Measurements from ENCODE around the gene MGAT5.
A peak's percentile ranks its signal among the peaks of the same experiment; 100 is the strongest.

The MGAT5 gene

GRCh38 chr2:134395779-134396178, 141.9 kb downstream of the MGAT5 start:
- no peak for DNase-seq

DNA sequence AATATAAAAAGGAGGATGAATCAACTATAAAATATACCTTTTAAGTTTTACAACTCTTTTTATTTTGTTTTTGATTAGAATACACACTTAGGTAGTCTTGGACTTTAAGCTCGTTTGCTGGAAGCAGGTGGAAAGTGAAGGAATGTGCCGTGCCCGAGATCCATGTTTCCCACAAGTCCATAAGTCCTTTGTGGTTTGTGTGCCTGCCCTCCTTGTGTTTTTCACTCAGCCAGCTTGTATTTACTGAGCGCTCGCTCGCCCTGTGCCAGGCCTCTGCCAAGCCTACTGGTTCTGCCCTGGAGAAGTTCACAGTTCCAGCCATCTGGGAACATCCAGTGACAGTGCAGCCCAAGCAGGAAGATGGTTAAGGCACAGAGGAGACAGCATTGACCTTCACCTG, 142.6 kb downstream of the MGAT5 start:
- in situ Hi-C loops (cut with HindIII; ENCODE audit: low pct_ligation_motif_present, low pct_unique_long_range_greater_than_20kb, low sequenced_read_pairs): no loop called here
- no peak for DNase-seq

More at GRCh38 chr2:134395779-134396178, 141.9 kb downstream of the MGAT5 start:
- in situ Hi-C loops (cut with HindIII; ENCODE audit: low pct_ligation_motif_present, low pct_unique_long_range_greater_than_20kb, low sequenced_read_pairs): no loop called here

GRCh38 chr2:134397146-134397896, 143.4 kb downstream of the MGAT5 start:
- no peak for DNase-seq
- in situ Hi-C loops (cut with HindIII; ENCODE audit: low pct_ligation_motif_present, low pct_unique_long_range_greater_than_20kb, low sequenced_read_pairs): no loop called here

- no peak for DNase-seq
- in situ Hi-C loops (cut with HindIII; ENCODE audit: low pct_ligation_motif_present, low pct_unique_long_range_greater_than_20kb, low sequenced_read_pairs): no loop called here
Measured at GRCh38 chr2:134398300-134398699, 144.4 kb downstream of the MGAT5 start.

GRCh38 chr2:134399096-134399495, 145.2 kb downstream of the MGAT5 start:
- no peak for DNase-seq
- in situ Hi-C loops (cut with HindIII; ENCODE audit: low pct_ligation_motif_present, low pct_unique_long_range_greater_than_20kb, low sequenced_read_pairs): no loop called here

GRCh38 chr2:134401081-134401497, 147.2 kb downstream of the MGAT5 start:
- in situ Hi-C loops (cut with HindIII; ENCODE audit: low pct_ligation_motif_present, low pct_unique_long_range_greater_than_20kb, low sequenced_read_pairs): no loop called here
- DNase-seq: no peak

DNA sequence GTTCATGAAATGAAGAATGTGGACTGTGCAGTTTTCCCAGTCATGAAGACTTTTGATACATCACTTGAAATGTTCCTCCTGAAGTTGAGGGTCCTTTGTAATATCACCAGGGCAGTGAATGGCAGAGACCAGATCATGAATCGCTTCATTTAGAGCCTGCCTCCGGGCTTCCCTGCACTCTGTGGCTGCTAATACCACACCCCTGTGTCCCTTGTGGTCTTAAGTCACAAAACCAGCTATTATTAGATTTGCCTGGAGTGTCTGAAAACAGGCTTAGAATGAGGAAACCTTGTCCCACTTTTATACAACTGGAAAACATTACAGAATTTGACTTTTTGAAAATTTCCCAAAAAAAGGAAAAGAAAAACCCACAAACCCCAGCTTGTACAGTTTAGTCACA, 147.9 kb downstream of the MGAT5 start:
- in situ Hi-C loops (cut with HindIII; ENCODE audit: low pct_ligation_motif_present, low pct_unique_long_range_greater_than_20kb, low sequenced_read_pairs): no loop called here
- DNase-seq: no peak

DNA sequence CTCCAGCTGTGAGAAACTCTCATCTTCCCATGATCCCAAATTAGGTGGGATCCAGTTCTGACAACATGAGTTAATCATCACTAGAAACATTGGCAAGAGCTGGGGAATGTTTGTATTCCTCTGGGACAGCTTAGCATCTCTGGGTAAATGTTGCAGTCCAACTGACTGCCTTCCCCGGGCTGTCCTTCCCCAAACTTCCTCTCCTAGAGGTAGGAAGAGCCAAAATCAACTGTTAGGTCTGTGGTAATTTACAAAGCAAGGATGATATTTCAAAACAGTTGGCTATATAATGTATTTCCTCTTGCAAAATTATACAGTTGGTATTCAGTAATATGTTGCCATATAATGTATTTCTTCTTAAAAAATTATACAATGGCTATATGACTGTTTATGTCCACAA, 148.5 kb downstream of the MGAT5 start:
- in situ Hi-C loops (cut with HindIII; ENCODE audit: low pct_ligation_motif_present, low pct_unique_long_range_greater_than_20kb, low sequenced_read_pairs): no loop called here
- no peak for DNase-seq

GRCh38 chr2:134405611-134406081, 151.8 kb downstream of the MGAT5 start:
- in situ Hi-C loops (cut with HindIII; ENCODE audit: low pct_ligation_motif_present, low pct_unique_long_range_greater_than_20kb, low sequenced_read_pairs): no loop called here
- no peak for DNase-seq

GRCh38 chr2:134406311-134406710, 152.4 kb downstream of the MGAT5 start:
- no peak for DNase-seq
- in situ Hi-C loops (cut with HindIII; ENCODE audit: low pct_ligation_motif_present, low pct_unique_long_range_greater_than_20kb, low sequenced_read_pairs): no loop called here

- in situ Hi-C loops (cut with HindIII; ENCODE audit: low pct_ligation_motif_present, low pct_unique_long_range_greater_than_20kb, low sequenced_read_pairs): no loop called here
- DNase-seq: no peak
Measured at GRCh38 chr2:134406736-134407135, 152.9 kb downstream of the MGAT5 start.

- in situ Hi-C loops (cut with HindIII; ENCODE audit: low pct_ligation_motif_present, low pct_unique_long_range_greater_than_20kb, low sequenced_read_pairs): no loop called here
- DNase-seq: no peak
Measured at GRCh38 chr2:134407154-134407890, 153.4 kb downstream of the MGAT5 start.

DNA sequence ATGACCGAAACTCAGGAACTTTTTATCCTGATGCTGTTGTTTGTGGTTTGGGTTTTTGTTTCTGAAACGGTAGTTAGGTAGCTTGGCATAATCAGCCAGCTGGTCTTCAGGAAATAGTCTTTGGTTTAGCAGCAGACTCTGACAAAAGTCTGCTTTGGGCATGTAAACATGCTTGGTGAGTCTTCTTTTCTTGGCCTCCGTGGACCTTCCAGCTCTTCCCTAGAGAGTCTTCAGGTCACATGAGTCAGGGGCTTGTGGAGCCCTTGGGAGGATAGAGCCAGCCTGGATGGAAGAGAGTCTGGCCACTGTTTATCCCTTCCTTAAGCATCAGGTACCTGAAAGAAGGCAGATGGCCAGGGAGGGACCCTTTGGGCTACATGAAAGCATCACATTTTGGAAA, 154.5 kb downstream of the MGAT5 start:
- DNase-seq: no peak
- in situ Hi-C loops (cut with HindIII; ENCODE audit: low pct_ligation_motif_present, low pct_unique_long_range_greater_than_20kb, low sequenced_read_pairs): no loop called here

DNA sequence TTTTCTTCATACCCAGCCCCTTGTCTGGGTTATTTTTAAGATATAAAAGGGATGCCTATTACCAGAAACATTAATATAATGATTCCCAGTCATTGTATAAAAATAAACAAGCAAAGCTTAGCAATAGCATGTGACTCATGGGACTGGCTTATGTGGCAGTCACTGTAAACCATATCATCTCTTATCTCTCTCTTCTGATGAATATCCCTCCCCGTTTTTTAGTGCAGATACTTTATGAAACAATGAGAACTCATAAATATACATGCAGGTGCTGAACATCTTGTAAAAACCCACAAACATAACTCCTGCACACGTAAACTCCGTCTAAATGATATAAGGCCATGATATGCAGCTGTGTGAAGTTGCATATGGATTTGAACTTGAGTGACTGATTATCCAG, 154.9 kb downstream of the MGAT5 start:
- in situ Hi-C loops (cut with HindIII; ENCODE audit: low pct_ligation_motif_present, low pct_unique_long_range_greater_than_20kb, low sequenced_read_pairs): no loop called here
- no peak for DNase-seq

DNA sequence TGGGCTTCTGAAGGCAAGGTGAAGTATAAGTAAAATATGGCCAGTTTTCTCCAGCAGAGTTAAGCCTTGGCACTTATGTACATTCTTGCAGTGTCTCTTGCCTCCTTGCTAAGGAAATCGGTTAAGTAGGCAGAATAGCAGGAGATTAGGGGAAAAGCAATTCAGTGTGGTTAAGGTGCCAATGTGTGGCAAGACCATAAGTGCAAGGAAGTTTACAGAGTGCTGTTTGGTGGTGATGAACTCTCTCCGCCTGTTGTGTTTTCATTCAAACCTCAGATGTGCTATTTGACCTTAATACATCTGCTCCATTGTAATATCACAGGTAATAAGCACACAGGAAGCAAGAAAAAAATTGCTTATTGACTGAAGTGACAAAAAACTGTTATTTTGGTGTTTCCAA, 156.1 kb downstream of the MGAT5 start:
- DNase-seq: no peak
- in situ Hi-C loops (cut with HindIII; ENCODE audit: low pct_ligation_motif_present, low pct_unique_long_range_greater_than_20kb, low sequenced_read_pairs): no loop called here

GRCh38 chr2:134410831-134411231, 157.0 kb downstream of the MGAT5 start:
- in situ Hi-C loops (cut with HindIII; ENCODE audit: low pct_ligation_motif_present, low pct_unique_long_range_greater_than_20kb, low sequenced_read_pairs): no loop called here
- DNase-seq: no peak

- DNase-seq: no peak
- in situ Hi-C loops (cut with HindIII; ENCODE audit: low pct_ligation_motif_present, low pct_unique_long_range_greater_than_20kb, low sequenced_read_pairs): no loop called here
Measured at GRCh38 chr2:134411279-134411827, 157.5 kb downstream of the MGAT5 start.

DNA sequence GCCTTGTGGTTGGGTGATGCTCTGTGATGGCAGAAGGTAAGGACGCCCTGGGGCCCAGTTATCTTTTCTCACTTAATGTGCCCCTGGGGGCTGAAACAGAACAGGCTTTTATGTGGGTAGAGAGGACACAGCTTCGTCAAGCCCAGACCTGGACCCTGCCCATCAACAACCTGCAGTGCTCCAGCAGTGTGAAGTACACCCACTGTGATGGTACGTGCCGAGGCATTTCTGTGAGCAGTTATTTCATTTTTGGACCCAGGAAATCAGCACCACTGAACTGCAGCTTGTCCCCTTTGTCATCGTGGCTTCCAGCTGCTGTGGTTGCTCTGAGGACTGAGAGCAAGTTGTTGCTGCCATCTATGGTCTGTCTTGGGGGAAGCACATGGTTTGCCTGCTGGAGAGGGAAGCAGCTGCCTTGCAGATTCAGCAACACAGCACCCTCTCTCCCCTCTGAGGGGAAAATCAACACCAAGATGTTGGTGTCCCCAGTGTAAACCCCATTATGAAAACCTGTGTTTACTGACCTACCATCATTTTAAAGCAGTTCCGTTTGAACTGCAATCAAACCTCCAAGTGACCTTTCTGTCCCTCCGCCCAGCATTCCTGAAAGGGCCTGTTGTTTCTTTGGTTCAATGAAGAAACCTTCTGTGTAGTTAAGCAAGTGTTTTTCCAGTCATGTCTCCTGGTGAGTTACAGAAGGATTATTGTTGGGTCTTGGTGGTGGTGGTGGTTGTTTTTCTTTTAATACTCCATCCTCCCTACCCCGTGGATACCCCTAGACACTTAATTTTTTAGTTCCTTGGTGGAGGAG, 158.2 kb downstream of the MGAT5 start:
- peak; percentile 66 for DNase-seq
- in situ Hi-C loops (cut with HindIII; ENCODE audit: low pct_ligation_motif_present, low pct_unique_long_range_greater_than_20kb, low sequenced_read_pairs): no loop called here

DNA sequence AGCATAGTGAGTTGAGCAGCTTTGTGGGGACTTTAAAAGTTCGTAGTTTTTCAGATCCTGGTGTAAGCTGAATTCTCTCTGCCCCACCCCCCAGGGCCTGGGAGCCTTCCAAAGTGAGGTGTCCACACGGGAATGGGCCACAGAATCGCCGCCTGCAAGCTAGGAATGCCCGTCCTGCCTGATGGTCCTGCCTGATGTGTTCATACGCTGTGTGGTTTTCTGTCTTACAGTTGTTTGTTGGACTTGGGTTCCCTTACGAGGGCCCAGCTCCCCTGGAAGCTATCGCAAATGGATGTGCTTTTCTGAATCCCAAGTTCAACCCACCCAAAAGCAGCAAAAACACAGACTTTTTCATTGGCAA, 158.7 kb downstream of the MGAT5 start:
- no peak for DNase-seq
- in situ Hi-C loops (cut with HindIII; ENCODE audit: low pct_ligation_motif_present, low pct_unique_long_range_greater_than_20kb, low sequenced_read_pairs): no loop called here

All from ACHN (cell line).